Measurements from ENCODE around the gene NCKAP5. TPM values are rescaled to one million over a fixed set of nuclear protein-coding genes. Genes with fewer than 3 reads are reported as not detected.

The NCKAP5 gene
- total and polyA plus RNA-seq, 10 donors: 0.39 to 6.0 (median 3.3) TPM

DNA sequence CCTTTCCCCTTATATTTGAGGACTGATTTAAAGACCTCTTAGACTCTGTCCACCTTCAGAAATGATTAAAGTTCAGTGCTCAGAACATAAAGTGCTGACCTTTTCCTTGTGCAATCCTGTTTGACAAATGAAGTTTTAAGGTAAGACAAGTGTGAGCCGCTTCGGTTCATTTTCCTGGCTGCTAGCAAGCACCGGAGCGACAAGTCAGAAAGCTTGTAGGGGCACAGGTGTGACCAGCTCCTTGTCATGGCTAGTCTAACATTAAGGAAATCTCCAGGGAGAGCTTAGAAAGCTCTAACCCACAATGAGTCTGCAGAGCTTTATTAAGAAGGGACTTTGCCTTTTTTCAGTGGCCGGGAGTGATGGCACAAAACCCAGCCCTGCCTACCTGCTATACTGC is 2.3 kb upstream of the NCKAP5 start:
- DNase-seq: no peak
- WGBS, 5 donors: 82 to 99% (median 92%) methylated on average over 5 of the region's 5 CpGs
- no peaks in the 10 kb centered on the region for H3K36me3 ChIP-seq
- no peaks in the 10 kb centered on the region for H3K4me1 ChIP-seq
- no peak overlapping the region for H3K27ac ChIP-seq
- no peaks in the 10 kb centered on the region for H3K9me3 ChIP-seq
- peaks cover 0 to 16% (median 0%) of the 10 kb centered on the region in 7 donors for H3K27me3 ChIP-seq (replicated peaks in 1 of 7)
- no peak overlapping the region for H3K4me3 ChIP-seq
- intact Hi-C loops (cut with DNase I; ENCODE audit: low total_unique reads): no loop called here
- TF ChIP-seq POLR2A (IDR thresholded peaks at IDR 0.05) (no peak), POLR2AphosphoS5 (IDR thresholded peaks at IDR 0.05) (no peak)
- TF ChIP-seq, protein P1, sequence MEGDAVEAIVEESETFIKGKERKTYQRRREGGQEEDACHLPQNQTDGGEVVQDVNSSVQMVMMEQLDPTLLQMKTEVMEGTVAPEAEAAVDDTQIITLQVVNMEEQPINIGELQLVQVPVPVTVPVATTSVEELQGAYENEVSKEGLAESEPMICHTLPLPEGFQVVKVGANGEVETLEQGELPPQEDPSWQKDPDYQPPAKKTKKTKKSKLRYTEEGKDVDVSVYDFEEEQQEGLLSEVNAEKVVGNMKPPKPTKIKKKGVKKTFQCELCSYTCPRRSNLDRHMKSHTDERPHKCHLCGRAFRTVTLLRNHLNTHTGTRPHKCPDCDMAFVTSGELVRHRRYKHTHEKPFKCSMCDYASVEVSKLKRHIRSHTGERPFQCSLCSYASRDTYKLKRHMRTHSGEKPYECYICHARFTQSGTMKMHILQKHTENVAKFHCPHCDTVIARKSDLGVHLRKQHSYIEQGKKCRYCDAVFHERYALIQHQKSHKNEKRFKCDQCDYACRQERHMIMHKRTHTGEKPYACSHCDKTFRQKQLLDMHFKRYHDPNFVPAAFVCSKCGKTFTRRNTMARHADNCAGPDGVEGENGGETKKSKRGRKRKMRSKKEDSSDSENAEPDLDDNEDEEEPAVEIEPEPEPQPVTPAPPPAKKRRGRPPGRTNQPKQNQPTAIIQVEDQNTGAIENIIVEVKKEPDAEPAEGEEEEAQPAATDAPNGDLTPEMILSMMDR (IDR thresholded peaks at IDR 0.05 in 8 of 11, conservative IDR thresholded peaks at IDR 0.05 in 3 of 11): no peak

DNA sequence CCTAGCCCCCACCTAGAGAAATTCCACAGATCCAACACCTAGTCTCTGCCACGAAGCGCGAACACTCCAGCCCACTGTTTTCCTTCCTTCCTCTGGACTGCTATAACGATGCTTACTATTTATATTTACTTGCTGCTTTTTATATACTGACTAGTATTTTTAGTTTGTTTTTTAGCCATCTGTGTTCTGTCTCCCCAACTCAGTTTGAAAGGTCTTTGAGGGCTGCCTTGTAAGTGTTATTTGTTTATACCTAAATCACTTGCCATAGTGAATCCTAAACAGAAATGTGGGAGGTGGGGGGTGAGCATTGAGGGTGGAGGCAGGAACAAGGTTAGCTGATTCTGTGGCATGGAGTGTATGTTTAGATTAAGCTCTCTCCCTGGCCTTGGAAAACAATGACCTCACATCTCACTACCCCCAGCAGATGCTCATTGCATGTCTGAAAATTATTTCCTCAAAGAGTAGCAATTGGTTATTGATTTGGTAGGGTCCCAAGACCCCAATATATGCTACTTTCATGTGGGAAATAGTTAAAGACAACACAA is 1.1 kb upstream of the NCKAP5 start:
- TF ChIP-seq POLR2A (IDR thresholded peaks at IDR 0.05) (no peak), POLR2AphosphoS5 (IDR thresholded peaks at IDR 0.05) (no peak)
- TF ChIP-seq, protein P1 (IDR thresholded peaks at IDR 0.05 in 8 of 11, conservative IDR thresholded peaks at IDR 0.05 in 3 of 11): no peak
- WGBS, 5 donors: 24 to 40% (median 37%) methylated on average over 4 of the region's 4 CpGs
- no peaks in the 10 kb centered on the region for H3K4me1 ChIP-seq
- DNase-seq: no peak
- no peaks in the 10 kb centered on the region for H3K9me3 ChIP-seq
- H3K36me3 ChIP-seq: no peaks in the 10 kb centered on the region
- intact Hi-C loops (cut with DNase I; ENCODE audit: low total_unique reads): no loop called here
- H3K27me3 ChIP-seq (replicated peaks in 1 of 7): peaks cover 0 to 18% (median 0%) of the 10 kb centered on the region in 7 donors
- H3K4me3 ChIP-seq: no peak overlapping the region
- no peak overlapping the region for H3K27ac ChIP-seq

DNA sequence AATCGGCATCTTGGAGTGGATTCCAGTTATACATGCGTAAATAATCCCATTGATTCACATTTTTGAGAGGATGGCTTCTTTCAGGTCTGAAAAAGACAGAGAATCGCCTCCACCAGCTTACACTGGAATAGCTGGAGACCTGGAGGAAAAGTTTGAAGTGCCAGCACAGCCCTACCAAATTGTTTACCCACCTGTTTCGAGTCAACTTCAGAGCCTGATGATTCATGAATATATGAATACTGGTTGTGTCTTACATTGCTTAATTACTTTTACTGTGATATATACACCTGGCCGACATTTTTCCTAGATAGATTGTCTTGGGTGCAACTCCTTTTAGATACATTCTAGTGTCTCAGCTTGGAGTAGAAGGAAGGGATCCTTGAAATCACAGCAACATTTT is 335 bp upstream of the NCKAP5 start:
- intact Hi-C loops (cut with DNase I; ENCODE audit: low total_unique reads): no loop called here
- 57 to 73% (median 60%) methylated on average over 5 of the region's 5 CpGs for WGBS, 5 donors
- Histone ChIP-seq H3K4me3 (peak overlapping the region in 2 of 8 donors; percentile 17 to 33), H3K27ac (no peak overlapping the region), H3K27me3 (replicated peaks in 1 of 7) (peaks cover 0 to 18% (median 0%) of the 10 kb centered on the region in 7 donors), H3K9me3 (no peaks in the 10 kb centered on the region), H3K36me3 (no peaks in the 10 kb centered on the region), H3K4me1 (no peaks in the 10 kb centered on the region)
- no peak for DNase-seq
- TF ChIP-seq, protein P1 (IDR thresholded peaks at IDR 0.05 in 8 of 11, conservative IDR thresholded peaks at IDR 0.05 in 3 of 11): no peak
- TF ChIP-seq POLR2A (IDR thresholded peaks at IDR 0.05): no peak
- TF ChIP-seq POLR2AphosphoS5 (IDR thresholded peaks at IDR 0.05): no peak

DNA sequence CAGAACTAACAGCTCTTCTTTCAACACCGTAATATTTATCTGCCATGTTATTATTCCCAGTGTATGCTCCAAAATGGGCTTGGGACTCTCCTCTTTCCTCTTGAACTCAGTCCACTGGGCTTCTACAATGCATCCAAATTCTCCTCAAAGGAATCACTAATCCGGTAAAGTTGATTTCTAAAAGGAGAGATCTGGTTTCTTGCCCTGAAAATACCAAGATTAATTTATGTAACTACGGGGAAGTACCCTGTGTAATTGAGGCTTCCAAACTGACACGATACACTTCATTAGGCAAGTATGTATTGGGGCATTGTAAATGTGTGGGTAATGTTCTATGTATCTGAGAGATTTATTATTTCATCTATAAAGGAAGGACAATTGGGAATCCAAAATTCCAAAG is 5.7 kb downstream of the NCKAP5 start:
- Histone ChIP-seq H3K36me3 (no peaks in the 10 kb centered on the region), H3K27ac (no peak overlapping the region), H3K27me3 (replicated peaks in 1 of 7) (peaks cover 0 to 10% (median 0%) of the 10 kb centered on the region in 7 donors), H3K4me1 (no peaks in the 10 kb centered on the region), H3K4me3 (no peak overlapping the region), H3K9me3 (no peaks in the 10 kb centered on the region)
- intact Hi-C loops (cut with DNase I; ENCODE audit: low total_unique reads): no loop called here
- no peak for DNase-seq
- 85 to 94% (median 88%) methylated on average over 4 of the region's 4 CpGs for whole genome bisulfite sequencing, 5 donors
- no peak for TF ChIP-seq POLR2AphosphoS5 (IDR thresholded peaks at IDR 0.05)
- TF ChIP-seq POLR2A (IDR thresholded peaks at IDR 0.05): no peak
- TF ChIP-seq, protein P1 (IDR thresholded peaks at IDR 0.05 in 8 of 11, conservative IDR thresholded peaks at IDR 0.05 in 3 of 11): no peak

Data from spleen (tissue), 11 donors.